GM12878 (cell line): ENCODE results near the gene FKBP8. TPM values are rescaled to one million over a fixed set of nuclear protein-coding genes. Genes with fewer than 3 reads are reported as not detected.

Experiments
- ATAC-seq: fragments of 200-7000 bp; cut with Tn5 transposase; 3 replicates; pipeline ENCODE4 v1.9.1; 2020; ENCODE audit warnings: mild to moderate bottlenecking, moderate library complexity
- BruUV-seq: library from RNA; stranded (reverse); fragments of 400-500 nt; replicated peaks from 2 replicates; lab custom pipeline; 2021; lab: Mats Ljungman, UMichigan
- CTCF ChIA-PET: fragments of 300-600 bp; sonication (Branson Sonifier 250); formaldehyde crosslinking; extraction: SDS; loops from one replicate; lab custom pipeline; 2021; ENCODE audit warnings: inconsistent platforms; lab: Yijun Ruan, JAX
- POLR2A ChIA-PET: fragments of 350-600 bp; formaldehyde crosslinking; extraction: SDS; loops from one replicate; lab custom pipeline; 2021; ENCODE audit warnings: inconsistent platforms; lab: Charles Lee
- RAD21 ChIA-PET: fragments of 300-600 bp; sonication (Branson Sonifier 250); formaldehyde crosslinking; loops from one replicate; lab custom pipeline; 2023; ENCODE audit warnings: antibody characterized with exemption; ENCODE audit not compliant: unreplicated experiment; lab: Charles Lee
- SMC1A ChIA-PET: fragments of 300-600 bp; sonication (Branson Sonifier 250); formaldehyde crosslinking; loops from one replicate; lab custom pipeline; 2023; ENCODE audit not compliant: unreplicated experiment, uncharacterized antibody; lab: Charles Lee
- DNase-seq: peaks from one replicate; pipeline ENCODE4 v3.0.0-alpha.2; 2011; ENCODE audit warnings: low read depth, low spot score
- FAIRE-seq: peaks from 3 replicates; lab custom pipeline; 2011; peaks lifted over from hg19 to GRCh38; lab: Jason Lieb, UNC
- H2AFZ ChIP-seq: 2 replicates; pipeline ENCODE4 v1.6.0; 2011; ENCODE audit warnings: low read depth, low read length, control low read depth; ENCODE audit not compliant: control insufficient read depth
- H3K27ac ChIP-seq: 2 replicates; pipeline ENCODE4 v1.5.1; 2011; ENCODE audit warnings: control low read depth; ENCODE audit not compliant: control insufficient read depth, insufficient read depth
- H3K27me3 ChIP-seq, 2 experiments: replicated peaks in 1 of 2; 2 replicates each; pipeline versions ENCODE4 v1.6.0 to v1.6.1; 2011; ENCODE audit warnings: low read length in 1 of 2; ENCODE audit not compliant: control insufficient read depth in 2 of 2, insufficient read depth in 2 of 2
- H3K36me3 ChIP-seq, 2 experiments: 2 replicates each; pipeline ENCODE4 v1.5.1; 2011; ENCODE audit warnings: low read length in 1 of 2; ENCODE audit not compliant: control insufficient read depth in 2 of 2, insufficient read depth in 2 of 2
- H3K4me1 ChIP-seq: 2 replicates; pipeline ENCODE4 v1.6.1; 2011; ENCODE audit warnings: mild to moderate bottlenecking, low read length, moderate library complexity, mixed read lengths; ENCODE audit not compliant: control insufficient read depth, insufficient read depth
- H3K4me2 ChIP-seq: 2 replicates; pipeline ENCODE4 v1.6.0; 2011; ENCODE audit warnings: control low read depth; ENCODE audit not compliant: control insufficient read depth, insufficient read depth
- H3K4me3 ChIP-seq: fragments of 200-600 bp; sonication (generic); 2 replicates; pipeline ENCODE4 v1.5.1; 2016
- H3K79me2 ChIP-seq: 2 replicates; pipeline ENCODE4 v1.6.0; 2011; ENCODE audit warnings: low read length; ENCODE audit not compliant: control insufficient read depth, insufficient read depth
- H3K9ac ChIP-seq: 2 replicates; pipeline ENCODE4 v1.8.0; 2011; ENCODE audit warnings: low read length, control low read depth, mixed read lengths; ENCODE audit not compliant: control insufficient read depth, insufficient read depth
- H3K9me3 ChIP-seq: replicated peaks from 3 replicates; pipeline ENCODE4 v1.5.1; 2011; ENCODE audit warnings: mild to moderate bottlenecking, low read length; ENCODE audit not compliant: control insufficient read depth, insufficient read depth
- H4K20me1 ChIP-seq: 2 replicates; pipeline ENCODE4 v1.6.0; 2011; ENCODE audit not compliant: control insufficient read depth, insufficient read depth
- ASH2L ChIP-seq: fragments of 300-600, 200-600 bp; sonication (generic); IDR thresholded peaks from 2 replicates; pipeline ENCODE4 v1.6.1; 2017; ENCODE audit warnings: low read depth, mild to moderate bottlenecking, borderline replicate concordance
- ATF7 ChIP-seq: fragments of 450-650 bp; IDR thresholded peaks from 2 replicates; pipeline ENCODE4 v1.6.1; 2016; ENCODE audit warnings: low read depth, mild to moderate bottlenecking
- GABPA ChIP-seq: IDR thresholded peaks from 2 replicates; pipeline ENCODE4 v1.6.1; 2014; ENCODE audit warnings: antibody characterized with exemption, low read depth, mild to moderate bottlenecking, inconsistent platforms
- POLR2A ChIP-seq: IDR thresholded peaks from 2 replicates; pipeline ENCODE4 v1.6.1; 2011; ENCODE audit warnings: low read depth, mild to moderate bottlenecking, low read length
- ZNF384 ChIP-seq: IDR thresholded peaks from 2 replicates; pipeline ENCODE4 v1.6.1; 2012; ENCODE audit warnings: low read depth, mild to moderate bottlenecking, low read length, improper control_type of control experiment, borderline replicate concordance
- ZNF687 ChIP-seq: fragments of 450-650 bp; IDR thresholded peaks from 2 replicates; pipeline ENCODE4 v1.6.1; 2017; ENCODE audit warnings: mild to moderate bottlenecking, moderate library complexity
- ZZZ3 ChIP-seq: IDR thresholded peaks from 2 replicates; pipeline ENCODE4 v1.6.1; 2011; ENCODE audit warnings: low read depth; ENCODE audit not compliant: control insufficient read depth, insufficient read length
- WGBS: methylation state at CpG from one replicate; pipeline ENCODE4 v1.1.6; 2016; ENCODE audit warnings: low lambda C conversion rate; ENCODE audit not compliant: insufficient replicate concordance, insufficient coverage; ENCODE audit errors: missing lambda C conversion rate; 5-methylcytosine and 5-hydroxymethylcytosine counted together
- in situ Hi-C: fragments of 300-500 bp; cut with MboI; formaldehyde crosslinking; loops from 9 replicates; pipeline ENCODE4 v1.14.3; 2018; ENCODE audit warnings: mixed read lengths
- intact Hi-C: fragments of 100-400 bp; cut with micrococcal nuclease; formaldehyde crosslinking; loops from one replicate; pipeline ENCODE4 v1.14.2; 2022; ENCODE audit not compliant: unreplicated experiment
- polyA plus RNA-seq, 11 experiments: library from polyadenylated mRNA; depleted of rRNA in 4 of 11; unstranded in 6 of 11; stranded (reverse) in 5 of 11; fragments of >200 nt; fragmentation: Nextera tagmentation in 4 of 11; fragmentation: Illumina TruSeq in 1 of 11; extraction: Ambion mirVana in 4 of 11; extraction: Trizol in 1 of 11; gene quantifications; 1 replicate in 1 of 11; 2 replicates in 10 of 11; pipeline versions ENCODE4 v1.2.1 to v1.2.3, GENCODE V29; 2011 to 2016; ENCODE audit warnings: inconsistent platforms in 2 of 11, missing spikeins in 2 of 11, low read depth in 1 of 11
- total RNA-seq, 4 experiments: library from RNA; depleted of rRNA in 3 of 4; stranded (reverse); fragments of >200 nt in 3 of 4; fragmentation: Illumina TruSeq in 1 of 4; extraction: Trizol in 1 of 4; gene quantifications; 2 replicates each; pipeline versions ENCODE4 v1.2.1 to v1.2.3, GENCODE V29; 2013 to 2021

The FKBP8 gene
- total and polyA plus RNA-seq, 10 of the 15 experiments (the other 5 are each of a cell fraction or from before 2014, with no cell fraction given) = 0.13 to 205 (median 95.4) TPM

DNA sequence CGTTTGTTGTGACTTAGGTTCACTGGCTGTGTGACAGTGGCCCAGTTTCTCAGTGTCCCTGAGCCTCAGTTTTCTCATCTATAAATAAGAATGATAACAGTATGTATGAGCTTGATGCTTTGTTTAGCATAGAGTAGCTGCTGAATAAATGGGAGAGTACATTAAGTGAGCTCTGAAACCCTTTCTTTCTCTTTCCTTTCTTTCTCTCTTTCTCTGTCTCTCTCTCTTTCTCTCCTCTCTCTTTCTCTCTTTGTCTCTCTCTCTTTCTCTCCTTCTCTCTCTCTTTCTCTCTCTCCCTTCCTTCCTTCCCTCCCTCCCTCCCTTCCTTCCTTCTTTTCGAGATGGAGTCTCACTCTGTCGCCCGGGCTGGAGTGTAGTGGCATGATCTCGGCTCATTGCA, 16.3 kb upstream of the FKBP8 start (continued):
- TF ChIP-seq ATF7 = no peak

GRCh38 chr19:18558604-18559003, 15.2 kb upstream of the FKBP8 start:
- in situ Hi-C loops = no loop called here
- POLR2A ChIA-PET = interaction anchor here (0.7 to 7.5 kb wide), 11 partner anchors 13 to 361 kb away, joined by 3 to 79 read pairs (median 7); partner anchors contain the start of genes DDX49, ELL, FKBP8 and REX1BD
- Histone ChIP-seq H3K9ac (peak overlapping the region; percentile 89), H3K4me3 (peak overlapping the region; percentile 95), H3K9me3 (no peaks in the 10 kb centered on the region), H3K36me3 (peaks cover 6 to 9% of the 10 kb centered on the region in 2 experiments; a peak in 3 of 4 replicates), H2AFZ (no peak overlapping the region), H3K27me3 (no peaks in the 10 kb centered on the region), H3K79me2 (peaks cover 32% of the 10 kb centered on the region), H3K4me2 (peak overlapping the region; percentile 82), H3K27ac (peak overlapping the region; percentile 60), H4K20me1 (no peaks in the 10 kb centered on the region), H3K4me1 (no peaks in the 10 kb centered on the region)
- ATAC-seq = peak; percentile 5; the same call in 2 of the 3 replicates
- intact Hi-C loops = no loop called here
- no peak for DNase-seq
- SMC1A ChIA-PET = interaction anchor here (0.8 to 4.8 kb wide), 10 partner anchors 8 to 80 kb away, joined by 3 to 29 read pairs (median 4); partner anchors contain the start of genes ELL, FKBP8, REX1BD and UBA52
- WGBS = 2% methylated on average over 3 of the region's 3 CpGs
- FAIRE-seq = no peak
- no TSS peak for BruUV-seq
- RAD21 ChIA-PET = interaction anchor here (1.0 to 7.1 kb wide), 9 partner anchors 13 to 361 kb away, joined by 3 to 39 read pairs (median 8); partner anchors contain the start of genes COPE, DDX49, ELL and FKBP8
- CTCF ChIA-PET = interaction anchor here (0.7 to 5.6 kb wide), 11 partner anchors 12 to 289 kb away, joined by 3 to 35 read pairs (median 5); partner anchors contain the start of genes ELL, FKBP8, REX1BD and UBA52
- TF ChIP-seq GABPA (no peak), POLR2A (peak; percentile 42), ASH2L (no peak), ZZZ3 (no peak), ZNF384 (peak; percentile 41; the same call in 1 of the 2 replicates), ZNF687 (no peak)
